ENCODE data around the gene PEX5L.

Gene PEX5L, protein sequence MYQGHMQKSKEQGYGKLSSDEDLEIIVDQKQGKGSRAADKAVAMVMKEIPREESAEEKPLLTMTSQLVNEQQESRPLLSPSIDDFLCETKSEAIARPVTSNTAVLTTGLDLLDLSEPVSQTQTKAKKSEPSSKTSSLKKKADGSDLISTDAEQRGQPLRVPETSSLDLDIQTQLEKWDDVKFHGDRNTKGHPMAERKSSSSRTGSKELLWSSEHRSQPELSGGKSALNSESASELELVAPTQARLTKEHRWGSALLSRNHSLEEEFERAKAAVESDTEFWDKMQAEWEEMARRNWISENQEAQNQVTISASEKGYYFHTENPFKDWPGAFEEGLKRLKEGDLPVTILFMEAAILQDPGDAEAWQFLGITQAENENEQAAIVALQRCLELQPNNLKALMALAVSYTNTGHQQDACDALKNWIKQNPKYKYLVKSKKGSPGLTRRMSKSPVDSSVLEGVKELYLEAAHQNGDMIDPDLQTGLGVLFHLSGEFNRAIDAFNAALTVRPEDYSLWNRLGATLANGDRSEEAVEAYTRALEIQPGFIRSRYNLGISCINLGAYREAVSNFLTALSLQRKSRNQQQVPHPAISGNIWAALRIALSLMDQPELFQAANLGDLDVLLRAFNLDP

GRCh38 chr3:180036671-180037455 is at the start of gene PEX5L:
TSS of gene PEX5L (minus strand) at chr3:180036937. CDS start at chr3:180036599, 338 bp downstream.
- no peak for TF ChIP-seq TARDBP (IDR thresholded peaks at IDR 0.05)
- no peak for TF ChIP-seq ARNT (IDR thresholded peaks at IDR 0.05)
- TF ChIP-seq ELF4 (IDR thresholded peaks at IDR 0.05): no peak
- no peak for TF ChIP-seq CTBP1 (IDR thresholded peaks at IDR 0.05; ENCODE audit: borderline replicate concordance)
- TF ChIP-seq SP1 (IDR thresholded peaks at IDR 0.05): no peak
- TF ChIP-seq PKNOX1 (IDR thresholded peaks at IDR 0.05): no peak
- TF ChIP-seq HDGF (IDR thresholded peaks at IDR 0.05; ENCODE audit: borderline replicate concordance): no peak
- ChIA-PET POLR2A (no interaction called here), CTCF (no interaction called here)
- DNase-seq (ENCODE audit: extremely low spot score): peak; percentile 62

- no peak for DNase-seq (ENCODE audit: extremely low spot score)
- ChIA-PET POLR2A (no interaction called here), CTCF (no interaction called here)
- TF ChIP-seq FOXK2 (IDR thresholded peaks at IDR 0.05): no peak
- no peak for TF ChIP-seq ARNT (IDR thresholded peaks at IDR 0.05)
- TF ChIP-seq ZNF384 (IDR thresholded peaks at IDR 0.05): no peak
- TF ChIP-seq BHLHE40 (IDR thresholded peaks at IDR 0.05; ENCODE audit: borderline replicate concordance): no peak
- no peak for TF ChIP-seq L3MBTL2 (conservative IDR thresholded peaks at IDR 0.05)
- no peak for TF ChIP-seq SUZ12 (IDR thresholded peaks at IDR 0.05)
- TF ChIP-seq ELF4 (IDR thresholded peaks at IDR 0.05): no peak
- no peak for TF ChIP-seq LEF1 (IDR thresholded peaks at IDR 0.05; ENCODE audit: borderline replicate concordance)
- TF ChIP-seq CTBP1 (IDR thresholded peaks at IDR 0.05; ENCODE audit: borderline replicate concordance): no peak
- no peak for TF ChIP-seq PKNOX1 (IDR thresholded peaks at IDR 0.05)
- TF ChIP-seq HDGF (IDR thresholded peaks at IDR 0.05; ENCODE audit: borderline replicate concordance): no peak
- no peak for TF ChIP-seq FOXM1 (IDR thresholded peaks at IDR 0.05; ENCODE audit: borderline replicate concordance)
- no peak for TF ChIP-seq SP1 (IDR thresholded peaks at IDR 0.05)
- TF ChIP-seq FOXA1 (IDR thresholded peaks at IDR 0.05): no peak
- no peak for TF ChIP-seq NFRKB (IDR thresholded peaks at IDR 0.05)
- no peak for TF ChIP-seq TARDBP (IDR thresholded peaks at IDR 0.05)
Measured at GRCh38 chr3:180085122-180085710, 48.5 kb upstream of the PEX5L start.

DNA sequence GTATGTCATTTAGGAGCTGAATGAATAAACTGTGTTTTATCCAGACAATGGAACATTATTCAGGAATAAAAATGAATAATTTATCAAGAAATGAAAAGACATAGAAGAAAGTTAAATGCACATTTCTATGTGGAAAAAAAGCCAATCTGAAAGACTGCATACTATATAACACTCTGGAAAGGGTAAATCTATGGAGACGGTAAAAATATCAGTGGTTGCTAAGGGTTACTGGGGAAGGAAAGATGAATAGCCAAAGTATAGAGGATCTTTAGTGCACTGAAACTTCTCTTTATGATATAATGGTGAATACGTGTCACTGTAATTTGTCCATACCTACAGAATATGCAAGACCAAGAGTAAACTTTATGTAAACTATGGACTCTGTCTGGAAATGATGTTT is 46.0 kb upstream of the PEX5L start:
- ChIA-PET CTCF (no interaction called here), POLR2A (no interaction called here)
- TF ChIP-seq BHLHE40 (IDR thresholded peaks at IDR 0.05; ENCODE audit: borderline replicate concordance): no peak
- no peak for TF ChIP-seq HDGF (IDR thresholded peaks at IDR 0.05; ENCODE audit: borderline replicate concordance)
- TF ChIP-seq ZNF384 (IDR thresholded peaks at IDR 0.05): no peak
- no peak for TF ChIP-seq FOXM1 (IDR thresholded peaks at IDR 0.05; ENCODE audit: borderline replicate concordance)
- no peak for TF ChIP-seq FOXK2 (IDR thresholded peaks at IDR 0.05)
- TF ChIP-seq FOXA1 (IDR thresholded peaks at IDR 0.05): no peak
- TF ChIP-seq SUZ12 (IDR thresholded peaks at IDR 0.05): no peak
- TF ChIP-seq PKNOX1 (IDR thresholded peaks at IDR 0.05): no peak
- no peak for TF ChIP-seq NFRKB (IDR thresholded peaks at IDR 0.05)
- no peak for TF ChIP-seq LEF1 (IDR thresholded peaks at IDR 0.05; ENCODE audit: borderline replicate concordance)
- TF ChIP-seq SP1 (IDR thresholded peaks at IDR 0.05): no peak
- DNase-seq (ENCODE audit: extremely low spot score): no peak

- POLR2A ChIA-PET: no interaction called here
- CTCF ChIA-PET: no interaction called here
- DNase-seq (ENCODE audit: extremely low spot score): no peak
- no peak for TF ChIP-seq FOXM1 (IDR thresholded peaks at IDR 0.05; ENCODE audit: borderline replicate concordance)
- TF ChIP-seq CTBP1 (IDR thresholded peaks at IDR 0.05; ENCODE audit: borderline replicate concordance): no peak
- TF ChIP-seq ZNF384 (IDR thresholded peaks at IDR 0.05): no peak
- TF ChIP-seq SUZ12 (IDR thresholded peaks at IDR 0.05): no peak
Measured at GRCh38 chr3:180078592-180078991, 41.9 kb upstream of the PEX5L start.

DNA sequence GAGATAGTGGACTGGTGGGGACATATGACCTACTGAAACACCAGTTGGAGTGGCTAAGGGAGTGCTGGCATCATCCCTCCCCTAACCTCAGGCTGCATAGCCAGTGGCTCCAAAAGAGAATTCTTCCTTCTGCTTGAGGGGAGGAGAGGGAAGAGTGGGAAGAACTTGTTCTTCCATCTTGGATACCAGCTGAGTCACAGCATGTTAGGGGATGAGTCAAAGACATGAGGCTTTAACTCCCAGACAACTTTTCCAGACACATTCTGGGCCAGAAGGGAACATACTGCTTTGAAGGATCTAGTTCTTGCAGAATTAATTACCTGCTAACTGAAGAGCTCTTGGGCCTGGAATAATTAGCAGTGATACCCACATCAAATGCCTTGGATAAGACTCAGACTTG is 36.8 kb upstream of the PEX5L start:
- no peak for TF ChIP-seq NFRKB (IDR thresholded peaks at IDR 0.05)
- TF ChIP-seq TARDBP (IDR thresholded peaks at IDR 0.05): no peak
- TF ChIP-seq HDGF (IDR thresholded peaks at IDR 0.05; ENCODE audit: borderline replicate concordance): no peak
- TF ChIP-seq ARNT (IDR thresholded peaks at IDR 0.05): no peak
- no peak for TF ChIP-seq L3MBTL2 (conservative IDR thresholded peaks at IDR 0.05)
- TF ChIP-seq ZNF384 (IDR thresholded peaks at IDR 0.05): no peak
- TF ChIP-seq ELF4 (IDR thresholded peaks at IDR 0.05): no peak
- POLR2A ChIA-PET: no interaction called here
- CTCF ChIA-PET: no interaction called here

GRCh38 chr3:180072786-180073185 is 36.0 kb upstream of the PEX5L start:
- no peak for DNase-seq (ENCODE audit: extremely low spot score)
- ChIA-PET POLR2A (no interaction called here), CTCF (no interaction called here)
- TF ChIP-seq HDGF (IDR thresholded peaks at IDR 0.05; ENCODE audit: borderline replicate concordance): no peak
- TF ChIP-seq SUZ12 (IDR thresholded peaks at IDR 0.05): no peak
- no peak for TF ChIP-seq LEF1 (IDR thresholded peaks at IDR 0.05; ENCODE audit: borderline replicate concordance)
- no peak for TF ChIP-seq NFRKB (IDR thresholded peaks at IDR 0.05)
- TF ChIP-seq ARNT (IDR thresholded peaks at IDR 0.05): no peak
- no peak for TF ChIP-seq FOXA1 (IDR thresholded peaks at IDR 0.05)

More for the DNA sequence above, 36.8 kb upstream of the PEX5L start:
- DNase-seq (ENCODE audit: extremely low spot score): no peak

Measured in HEK293T (cell line).